IMR-90 (cell line): ENCODE data around the gene NFIA. TPM values are rescaled to one million over a fixed set of nuclear protein-coding genes. Genes with fewer than 3 reads are reported as not detected.

ENCODE experiments used
- ATAC-seq: fragments of 200-7000 bp; cut with Tn5 transposase; 2 replicates; pipeline ENCODE4 v1.9.1; 2020; ENCODE audit warnings: low read depth, mild to moderate bottlenecking, moderate library complexity
- BruUV-seq: library from RNA; stranded (reverse); fragments of 400-500 nt; replicated peaks from 2 replicates; lab custom pipeline; 2021; lab: Mats Ljungman, UMichigan
- CTCF ChIA-PET: fragments of 300-600 bp; formaldehyde crosslinking; extraction: SDS; loops from one replicate; lab custom pipeline; 2021; ENCODE audit warnings: antibody characterized with exemption; lab: Yijun Ruan, JAX
- POLR2A ChIA-PET: fragments of 300-600 bp; sonication (Branson Sonifier 250); formaldehyde crosslinking; loops from one replicate; lab custom pipeline; 2022; ENCODE audit warnings: antibody characterized with exemption; ENCODE audit not compliant: unreplicated experiment; lab: Charles Lee
- DNase-seq: peaks from one replicate; pipeline ENCODE4 v3.0.0; 2013
- H2AFZ ChIP-seq: replicated peaks from 2 replicates; pipeline ENCODE3; 2013; ENCODE audit warnings: low read length, mild to moderate bottlenecking; ENCODE audit not compliant: poor library complexity
- H2AK5ac ChIP-seq: 2 replicates; pipeline ENCODE4 v1.6.1; 2013; ENCODE audit warnings: low read depth, low read length, inconsistent platforms
- H2AK9ac ChIP-seq: replicated peaks from 2 replicates; pipeline ENCODE3; 2013; ENCODE audit warnings: mild to moderate bottlenecking, low read depth, low read length, moderate library complexity; ENCODE audit not compliant: poor library complexity
- H2BK120ac ChIP-seq: 2 replicates; pipeline ENCODE4 v1.6.1; 2013; ENCODE audit warnings: low read depth, low read length, inconsistent platforms
- H2BK15ac ChIP-seq: 3 replicates; pipeline ENCODE4 v1.6.1; 2013; ENCODE audit warnings: low read depth, low read length, inconsistent platforms
- H2BK20ac ChIP-seq: 2 replicates; pipeline ENCODE4 v1.6.1; 2013; ENCODE audit warnings: low read depth, mild to moderate bottlenecking, inconsistent platforms, low read length, moderate library complexity
- H2BK5ac ChIP-seq: 2 replicates; pipeline ENCODE4 v1.6.1; 2013; ENCODE audit warnings: mild to moderate bottlenecking, low read depth, low read length, inconsistent platforms; ENCODE audit not compliant: poor library complexity, severe bottlenecking
- H3K14ac ChIP-seq: replicated peaks from 2 replicates; pipeline ENCODE4 v1.6.1; 2013; ENCODE audit warnings: low read depth, low read length, inconsistent platforms
- H3K18ac ChIP-seq: 2 replicates; pipeline ENCODE4 v1.6.1; 2013; ENCODE audit warnings: low read depth, low read length, control low read depth
- H3K23ac ChIP-seq: 2 replicates; pipeline ENCODE4 v1.6.1; 2013; ENCODE audit warnings: low read depth, low read length, inconsistent platforms
- H3K27ac ChIP-seq: 2 replicates; pipeline ENCODE4 v1.5.1; 2013; ENCODE audit warnings: mild to moderate bottlenecking, control low read depth, low read length; ENCODE audit not compliant: insufficient read depth
- H3K27me3 ChIP-seq: 2 replicates; pipeline ENCODE4 v1.6.1; 2013; ENCODE audit warnings: low read length; ENCODE audit not compliant: control insufficient read depth, insufficient read depth
- H3K36me3 ChIP-seq: 2 replicates; pipeline ENCODE4 v1.6.1; 2013; ENCODE audit warnings: low read length, mixed read lengths; ENCODE audit not compliant: control insufficient read depth, insufficient read depth
- H3K4ac ChIP-seq: 2 replicates; pipeline ENCODE4 v1.6.1; 2013; ENCODE audit warnings: low read depth, low read length, inconsistent platforms
- H3K4me1 ChIP-seq: 2 replicates; pipeline ENCODE4 v1.6.1; 2013; ENCODE audit warnings: low read length, mixed read lengths; ENCODE audit not compliant: control insufficient read depth, insufficient read depth
- H3K4me2 ChIP-seq: 2 replicates; pipeline ENCODE4 v1.6.1; 2013; ENCODE audit warnings: low read depth, mild to moderate bottlenecking, control low read depth, low read length, moderate library complexity
- H3K4me3 ChIP-seq: 2 replicates; pipeline ENCODE4 v1.5.1; 2013; ENCODE audit warnings: low read depth, mild to moderate bottlenecking, control low read depth, low read length, moderate library complexity; ENCODE audit not compliant: insufficient read depth
- H3K56ac ChIP-seq: 2 replicates; pipeline ENCODE4 v1.6.1; 2013; ENCODE audit warnings: low read length, inconsistent platforms; ENCODE audit not compliant: insufficient read depth; ENCODE audit errors: extremely low read depth
- H3K79me1 ChIP-seq, 2 experiments: 2 replicates each; pipeline ENCODE4 v1.6.1; 2013; ENCODE audit warnings: low read length in 2 of 2, inconsistent platforms in 1 of 2, low read depth in 1 of 2
- H3K9ac ChIP-seq: 2 replicates; pipeline ENCODE4 v1.6.1; 2013; ENCODE audit warnings: low read depth, low read length, control low read depth
- H3K9me1 ChIP-seq: 2 replicates; pipeline ENCODE4 v1.6.1; 2013; ENCODE audit warnings: low read length, inconsistent platforms; ENCODE audit not compliant: insufficient read depth
- H3K9me3 ChIP-seq: 2 replicates; pipeline ENCODE4 v1.6.1; 2013; ENCODE audit warnings: low read length; ENCODE audit not compliant: control insufficient read depth, insufficient read depth
- H4K20me1 ChIP-seq: 2 replicates; pipeline ENCODE4 v1.6.1; 2013; ENCODE audit warnings: low read length, inconsistent platforms; ENCODE audit not compliant: insufficient read depth
- H4K5ac ChIP-seq: 2 replicates; pipeline ENCODE4 v1.6.1; 2013; ENCODE audit warnings: mild to moderate bottlenecking, low read depth, low read length, control low read depth
- H4K8ac ChIP-seq, 2 experiments: 2 replicates each; pipeline ENCODE4 v1.6.1; 2013; ENCODE audit warnings: low read depth in 2 of 2, low read length in 2 of 2, control low read depth in 1 of 2, inconsistent platforms in 1 of 2
- H4K91ac ChIP-seq: 2 replicates; pipeline ENCODE4 v1.6.1; 2013; ENCODE audit warnings: low read depth, low read length, inconsistent platforms; ENCODE audit not compliant: insufficient read depth
- MXI1 ChIP-seq: IDR thresholded peaks from 2 replicates; pipeline ENCODE4 v1.6.1; 2012; ENCODE audit warnings: low read depth, mild to moderate bottlenecking, low read length, moderate library complexity, borderline replicate concordance
- NFE2L2 ChIP-seq: fragments of 150-350 bp; IDR thresholded peaks from 2 replicates; pipeline ENCODE4 v1.6.1; 2016; ENCODE audit warnings: low read depth, mild to moderate bottlenecking, low read length
- WGBS, 2 experiments: methylation state at CpG; one replicate each; pipeline versions ENCODE4 v1.1.5 to v1.1.7; 2013; ENCODE audit warnings: missing lambda C conversion rate in 2 of 2; ENCODE audit not compliant: insufficient read length in 1 of 2; ENCODE audit errors: extremely low coverage in 2 of 2; 5-methylcytosine and 5-hydroxymethylcytosine counted together
- dilution Hi-C: fragments of 300-500 bp; cut with HindIII; formaldehyde crosslinking; loops from one replicate; pipeline ENCODE4 v1.14.3; 2018; ENCODE audit warnings: low sequenced_read_pairs; ENCODE audit not compliant: unreplicated experiment
- in situ Hi-C: fragments of 300-500 bp; cut with MboI; formaldehyde crosslinking; loops from 3 replicates; pipeline ENCODE4 v1.14.3; 2019; ENCODE audit warnings: low sequenced_read_pairs, inconsistent platforms, mixed read lengths
- intact Hi-C: fragments of 100-400 bp; cut with micrococcal nuclease; formaldehyde crosslinking; loops from 2 replicates; pipeline ENCODE4 v1.10.0; 2022
- polyA plus RNA-seq, 3 experiments: library from polyadenylated mRNA; depleted of rRNA; stranded (reverse); fragments of >200 nt; gene quantifications; 2 replicates each; pipeline ENCODE4 v1.2.3, GENCODE V29; 2012; ENCODE audit warnings: low replicate concordance in 1 of 3
- total RNA-seq: library from RNA; depleted of rRNA; stranded (reverse); fragments of >200 nt; gene quantifications from 2 replicates; pipeline ENCODE4 v1.2.3, GENCODE V29; 2012

NFIA gene
- total and polyA plus RNA-seq, 2 of the 4 experiments (the other 2 are of a cell fraction) = 1.6 to 2.2 TPM

DNA sequence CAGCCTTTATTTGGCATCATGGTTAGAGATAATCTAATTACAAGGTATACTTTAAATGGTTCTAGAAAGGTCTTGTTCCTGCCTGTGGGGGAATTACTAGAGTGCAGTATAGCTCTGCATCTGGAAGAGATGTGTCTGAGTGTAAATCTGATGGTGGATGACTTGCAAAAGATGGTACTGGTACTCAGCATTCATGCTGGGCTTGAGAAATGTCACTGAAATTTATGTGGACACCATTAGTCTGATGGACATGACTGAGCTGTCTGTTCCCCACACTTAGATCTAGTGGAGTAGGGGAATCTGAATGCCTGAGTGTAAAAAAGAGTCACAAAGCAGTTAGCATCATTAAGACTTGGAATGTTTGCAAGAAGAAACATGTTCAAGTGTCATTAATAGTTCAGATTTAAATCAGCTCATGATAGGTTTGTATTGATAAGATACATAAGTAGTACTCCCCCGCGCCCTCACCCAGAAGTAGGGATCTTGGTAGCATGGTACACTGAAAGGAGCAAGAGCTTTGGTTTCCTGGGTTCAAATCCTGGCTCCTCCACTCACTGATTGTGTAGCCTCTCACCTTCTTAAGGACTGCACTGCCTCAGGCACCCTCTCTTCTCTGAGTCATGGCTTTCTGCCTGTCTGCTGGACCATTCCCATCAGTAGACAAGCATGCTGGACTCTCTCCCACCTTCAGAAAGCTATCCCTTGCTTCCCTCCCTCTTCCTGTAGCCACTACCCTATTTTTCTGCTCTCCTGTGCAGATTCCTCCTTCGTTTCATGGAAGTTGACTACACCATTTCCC, 292.9 kb downstream of the NFIA start:
- dilution Hi-C loops = no loop called here

More for the DNA sequence above, 292.9 kb downstream of the NFIA start:
- H2AFZ ChIP-seq = no peak overlapping the region
- H2AK5ac ChIP-seq = no peak overlapping the region
- BruUV-seq = no TSS peak
- no peak overlapping the region for H3K14ac ChIP-seq
- CTCF ChIA-PET = no interaction called here
- no peaks in the 10 kb centered on the region for H3K9me3 ChIP-seq
- H3K9ac ChIP-seq = no peak overlapping the region
- 83% methylated on average over 3 of the region's 3 CpGs; no CpG with 5 or more reads in 1 of the 2 experiments for WGBS, 2 experiments
- H3K4me1 ChIP-seq = no peaks in the 10 kb centered on the region
- H2BK20ac ChIP-seq = no peak overlapping the region
- H3K36me3 ChIP-seq = no peaks in the 10 kb centered on the region
- H3K27me3 ChIP-seq = no peaks in the 10 kb centered on the region; the same call in 1 of the 2 replicates
- no peak overlapping the region for H3K4ac ChIP-seq
- H3K4me2 ChIP-seq = no peak overlapping the region
- intact Hi-C loops (no loop called here), in situ Hi-C loops (no loop called here)
- no peak overlapping the region for H4K5ac ChIP-seq
- no peak overlapping the region for H2AK9ac ChIP-seq
- POLR2A ChIA-PET = no interaction called here
- no peak overlapping the region for H3K56ac ChIP-seq
- DNase-seq (no peak), ATAC-seq (no peak)
- no peak overlapping the region for H2BK5ac ChIP-seq
- no peak overlapping the region for H4K91ac ChIP-seq
- no peaks in the 10 kb centered on the region for H4K20me1 ChIP-seq
- H4K8ac ChIP-seq = no peak overlapping the region
- TF ChIP-seq NFE2L2 (no peak), MXI1 (no peak)
- H2BK15ac ChIP-seq = no peak overlapping the region
- no peak overlapping the region for H3K18ac ChIP-seq
- H3K9me1 ChIP-seq = no peaks in the 10 kb centered on the region
- H3K27ac ChIP-seq = no peak overlapping the region
- no peak overlapping the region for H2BK120ac ChIP-seq
- no peak overlapping the region for H3K23ac ChIP-seq
- no peak overlapping the region for H3K4me3 ChIP-seq
- no peaks in the 10 kb centered on the region for H3K79me1 ChIP-seq
